Stimulated activated CD4-positive, alpha-beta T cell treated with anti-CD3 and anti-CD28 coated beads, TNF-alpha, amount 100 ng/mL, for 48 hours (primary cell): Measurements from ENCODE around the gene NINJ2.
"Not testable (repeated sequence)": the region's sequence is repeated elsewhere in the genome, so short reads cannot be mapped to it uniquely, and the experiment has no call there.

Experiments
- DNase-seq, 3 donors: peaks; one replicate each; pipeline ENCODE4 v3.0.0-alpha.2; 2020; ENCODE audit warnings: low read depth in 3 of 3

The NINJ2 gene

DNA sequence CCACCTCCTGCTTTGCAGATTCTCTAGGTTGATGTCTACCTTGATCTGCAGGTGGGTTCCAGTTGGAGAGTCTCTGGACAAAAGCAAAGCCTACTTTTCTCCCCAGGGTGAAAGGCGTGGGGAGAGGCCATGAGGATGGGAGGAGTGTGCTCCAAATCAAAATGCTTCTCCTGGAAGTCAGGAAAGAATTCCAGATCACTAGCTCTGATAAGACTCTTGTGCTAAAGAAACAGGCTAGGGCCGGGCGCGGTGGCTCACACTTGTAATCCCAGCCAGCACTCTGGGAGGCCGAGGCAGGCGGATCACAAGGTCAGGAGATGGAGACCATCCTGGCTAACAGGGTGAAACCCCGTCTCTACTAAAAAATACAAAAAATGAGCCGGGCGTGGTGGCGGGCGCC, 21.9 kb downstream of the NINJ2 start:
- DNase-seq, result not testable (repeated sequence)

DNA sequence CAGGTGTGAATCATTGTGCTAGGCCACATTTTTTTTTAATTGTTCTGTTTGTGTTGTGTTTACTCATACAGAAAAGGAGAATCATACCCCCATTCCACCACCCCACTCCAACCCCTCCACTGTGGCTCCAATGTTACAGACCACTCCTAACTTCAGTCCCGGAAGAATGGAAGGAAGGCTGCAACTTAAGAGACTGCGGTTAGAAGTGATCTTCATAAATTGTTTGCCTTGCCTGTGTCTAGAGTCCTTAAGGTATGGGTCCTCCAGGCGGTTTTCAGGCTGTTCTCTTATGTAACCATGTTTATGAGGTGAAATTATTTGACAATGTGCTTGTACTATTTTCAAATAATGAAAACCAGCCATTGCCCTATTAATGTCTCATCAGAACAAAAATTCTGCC, 22.5 kb downstream of the NINJ2 start:
- no peak for DNase-seq

DNA sequence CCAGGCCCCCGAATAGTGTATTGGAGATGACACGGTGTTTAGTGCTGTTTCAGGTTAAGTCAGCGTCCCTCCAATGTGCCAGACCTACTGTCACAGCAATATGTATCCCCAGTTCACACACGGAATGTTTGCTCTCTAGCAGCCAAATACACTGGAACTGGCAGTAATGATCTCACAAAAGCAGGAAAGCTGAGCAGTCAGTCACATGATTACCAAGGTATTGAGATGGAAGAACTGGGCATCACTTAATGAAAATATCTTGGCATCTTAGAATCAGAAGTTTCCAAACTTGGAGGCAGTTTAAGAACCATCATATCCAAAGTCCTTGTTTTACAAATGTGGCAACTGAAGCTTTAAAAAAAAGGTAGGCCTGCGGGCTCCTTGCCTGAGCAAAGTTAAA, 23.3 kb downstream of the NINJ2 start:
- no peak for DNase-seq

DNA sequence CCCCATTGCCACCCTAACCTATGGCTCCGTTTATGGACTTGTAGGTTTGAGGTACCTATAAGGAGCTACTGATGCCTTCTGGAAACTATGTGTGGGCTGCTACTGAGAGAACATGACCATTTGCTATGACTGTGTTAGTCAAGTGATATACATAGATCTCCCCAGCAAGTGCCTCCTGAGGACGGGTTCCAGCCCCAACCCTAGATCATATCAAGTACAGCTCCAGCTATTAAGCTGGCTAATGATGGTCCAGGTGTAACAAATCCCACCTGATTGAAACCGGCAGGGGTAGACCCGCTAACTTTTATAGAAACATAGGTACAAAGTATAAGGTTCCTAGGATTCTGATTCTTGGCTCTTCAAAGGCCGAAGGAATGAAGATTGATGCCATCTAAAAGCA, 23.7 kb downstream of the NINJ2 start:
- DNase-seq, result no peak

DNA sequence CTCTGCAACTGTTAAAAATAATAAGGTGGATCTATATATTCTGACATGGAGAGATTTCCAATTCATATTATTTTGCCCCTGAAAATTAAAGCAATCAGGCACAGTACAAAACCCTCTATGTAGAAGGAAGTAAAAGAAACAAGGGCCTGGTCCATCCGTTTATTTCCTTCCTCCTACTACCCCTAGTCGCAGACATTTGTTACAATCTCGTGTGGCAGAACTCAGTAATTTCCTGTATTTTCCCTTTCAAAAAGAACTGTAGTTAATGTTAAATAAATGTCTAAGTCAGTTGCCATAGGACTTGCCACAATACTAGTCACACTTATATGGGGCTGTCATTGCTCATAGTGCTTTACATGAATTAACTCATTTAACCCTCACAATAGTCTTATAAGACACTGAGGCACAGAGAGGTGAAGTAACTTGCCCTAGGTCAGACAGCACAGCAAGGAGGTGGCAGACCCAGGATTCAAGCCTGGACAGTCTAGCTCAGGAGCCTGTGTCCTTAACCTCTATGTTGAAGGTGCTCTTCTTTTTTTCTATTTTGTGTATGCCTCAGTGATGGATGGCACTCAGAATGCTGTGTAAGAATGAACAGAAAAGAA, 24.2 kb downstream of the NINJ2 start:
- no peak for DNase-seq

DNA sequence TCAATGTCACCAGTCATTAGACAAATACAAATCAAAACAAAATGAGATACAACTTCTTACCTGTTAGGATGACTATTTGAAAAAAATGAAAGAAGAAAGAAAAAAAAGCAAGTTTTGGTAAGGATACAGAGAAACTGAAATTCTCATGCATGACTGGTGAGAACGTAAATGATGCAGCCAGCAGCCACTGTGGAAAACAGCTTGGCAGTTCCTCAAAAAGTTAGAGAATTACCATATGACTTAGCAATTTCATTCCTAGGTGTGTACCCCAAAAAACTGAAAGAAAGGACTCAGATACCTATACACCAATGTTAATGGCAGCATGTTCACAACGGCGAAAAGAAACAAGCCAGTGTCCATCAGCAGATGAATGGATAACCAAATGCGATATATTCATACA, 26.6 kb downstream of the NINJ2 start:
- no peak for DNase-seq

DNA sequence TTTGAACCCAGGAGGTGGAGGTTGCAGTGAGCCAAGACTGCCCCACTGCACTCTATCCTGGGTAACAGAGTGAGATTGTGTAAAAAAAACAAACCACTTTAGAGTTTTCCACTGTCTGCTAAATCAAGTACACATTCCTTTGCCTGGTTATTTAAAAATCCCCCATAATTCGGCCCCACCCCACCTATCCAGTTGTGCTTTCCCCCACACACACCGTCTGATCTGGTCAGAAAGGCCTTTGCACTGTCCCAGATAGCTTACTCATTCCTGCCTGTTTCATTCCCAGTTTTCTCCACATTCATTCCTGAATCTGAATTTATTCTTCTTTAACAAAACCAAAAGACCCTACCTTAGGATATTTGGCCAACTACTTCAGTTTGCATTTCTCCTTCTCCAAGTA, 29.5 kb downstream of the NINJ2 start:
- no peak for DNase-seq

DNA sequence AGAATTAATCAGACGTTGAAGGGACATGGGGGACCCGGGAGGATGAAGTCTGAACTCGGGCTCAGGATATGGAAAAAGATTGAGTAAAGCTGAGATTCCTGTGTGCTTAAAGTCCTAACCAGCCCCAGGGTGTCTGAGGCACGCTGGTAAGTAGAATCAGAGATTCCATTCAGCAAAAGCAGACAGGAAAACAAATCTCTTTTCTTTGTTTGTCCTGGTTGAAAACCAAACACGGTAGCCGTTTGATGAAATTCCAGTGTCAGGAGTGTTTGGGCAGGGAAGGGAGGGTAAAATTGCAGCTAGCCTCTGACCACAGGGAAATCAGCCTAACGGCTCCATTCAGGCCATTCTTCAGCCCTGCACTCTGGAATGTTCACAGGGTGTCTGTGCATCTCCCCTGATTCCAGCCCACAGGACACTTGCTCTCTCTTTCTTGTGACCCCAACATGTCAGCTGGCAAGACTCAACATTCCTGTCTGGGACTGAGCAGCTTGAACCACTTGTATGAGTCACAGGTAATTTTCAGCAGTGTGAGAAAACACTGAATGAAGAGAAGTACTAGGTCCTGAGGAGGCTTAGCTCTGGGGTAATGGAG, 31.0 kb downstream of the NINJ2 start:
- no peak for DNase-seq

DNA sequence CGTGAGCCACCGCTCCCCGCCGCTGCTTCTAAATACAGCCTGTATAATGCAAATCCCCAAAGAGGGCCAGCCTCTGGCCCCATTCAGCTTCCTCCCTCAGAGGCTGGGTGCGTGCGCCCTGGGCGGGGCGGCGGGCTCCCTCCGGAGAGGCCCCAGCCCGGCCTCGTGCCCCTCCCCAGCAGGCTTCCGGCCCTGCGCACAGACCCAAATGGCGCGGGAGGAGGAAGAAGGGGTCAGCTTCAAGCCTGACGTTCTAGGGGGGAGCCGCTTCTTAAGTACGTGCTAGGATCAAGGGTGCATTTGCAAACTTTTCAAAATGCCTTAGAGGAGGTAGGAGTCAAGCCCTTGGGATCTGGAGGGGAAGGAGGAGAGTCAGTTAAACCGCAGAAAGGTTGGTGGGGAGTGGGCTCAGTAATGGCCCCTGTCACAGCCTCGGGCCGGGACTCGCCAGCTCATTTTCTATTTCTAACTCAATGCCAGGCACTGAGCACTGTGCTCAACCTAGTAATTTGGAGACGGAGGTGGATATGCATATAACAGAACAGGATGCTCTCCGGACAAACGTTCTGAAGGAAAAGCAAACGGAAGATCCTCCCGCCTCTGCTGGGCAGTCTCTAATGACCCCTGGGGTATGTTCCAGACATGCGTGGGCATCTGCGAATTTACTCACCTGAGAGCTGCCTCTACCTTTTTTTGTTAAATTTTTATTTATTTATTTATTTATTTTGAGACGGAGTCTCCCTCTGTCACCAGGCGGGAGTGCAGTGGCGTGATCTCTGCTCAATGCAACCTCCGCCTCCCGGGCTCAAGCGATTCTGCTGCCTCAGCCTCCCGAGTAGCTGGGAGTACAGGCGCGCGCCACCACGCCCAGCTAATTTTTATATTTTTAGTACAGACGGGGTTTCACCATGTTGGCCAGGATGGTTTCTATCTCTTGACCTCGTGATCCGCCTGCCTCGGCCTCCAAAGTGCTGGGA, 32.3 kb downstream of the NINJ2 start:
- peak; percentile 37 to 60 (median 51) for DNase-seq

DNA sequence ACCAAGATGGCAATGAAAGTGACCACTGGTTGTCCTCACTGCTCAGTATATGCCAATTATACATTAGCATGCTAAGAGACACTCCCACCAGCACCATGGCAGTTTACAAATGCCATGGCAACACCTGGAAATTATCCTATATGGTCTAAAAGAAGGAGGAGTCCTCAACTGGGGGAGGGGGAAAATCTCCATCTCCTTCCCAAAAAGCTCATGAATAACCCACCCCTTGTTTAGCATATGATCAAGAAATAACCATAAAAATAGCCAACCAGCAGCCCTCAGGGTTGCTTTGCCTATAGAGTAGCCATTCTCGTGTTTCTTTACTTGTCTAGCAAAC, 34.5 kb downstream of the NINJ2 start:
- DNase-seq, result not testable (repeated sequence)

DNA sequence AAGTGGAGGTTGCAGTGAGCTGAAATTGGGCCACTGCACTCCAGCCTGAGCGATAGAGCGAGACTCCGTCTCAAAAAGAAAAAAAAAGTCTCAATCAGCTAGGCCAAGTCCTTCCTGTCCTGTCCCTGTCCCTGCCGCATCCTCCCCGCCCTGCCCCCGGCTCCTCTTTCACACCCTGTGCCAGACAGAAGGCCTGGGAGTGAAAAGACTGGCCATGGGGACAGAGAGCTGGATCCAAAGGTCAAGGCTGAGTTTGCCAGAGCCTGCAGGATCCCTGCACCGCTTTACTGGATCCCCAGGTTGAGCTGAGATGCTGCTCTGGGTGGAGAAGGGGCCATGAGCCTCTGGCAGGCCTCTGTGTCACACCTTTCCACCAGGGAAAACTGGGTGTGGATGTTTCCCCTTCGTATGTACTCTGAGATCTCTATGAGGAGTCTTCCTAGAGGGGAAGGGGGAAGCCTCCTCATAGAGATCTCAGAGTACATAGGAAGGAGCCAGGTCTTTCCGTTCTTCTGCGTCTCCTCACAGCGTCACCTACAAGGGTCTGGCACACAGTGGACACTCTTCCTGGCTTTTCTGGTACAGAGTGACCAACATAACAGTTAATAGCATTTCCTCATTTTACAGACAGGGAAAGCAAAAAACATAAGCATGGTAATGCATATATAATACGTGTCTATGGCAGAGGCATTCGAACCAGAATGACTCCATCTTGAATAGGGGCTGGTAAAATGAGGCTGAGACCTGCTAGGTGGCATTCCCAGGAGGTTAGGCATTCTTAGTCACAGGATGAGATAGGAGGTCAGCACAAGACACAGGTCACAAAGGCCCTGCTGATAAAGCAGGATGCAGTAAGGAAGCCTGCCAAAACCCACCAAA, 35.1 kb downstream of the NINJ2 start:
- DNase-seq, result no peak

DNA sequence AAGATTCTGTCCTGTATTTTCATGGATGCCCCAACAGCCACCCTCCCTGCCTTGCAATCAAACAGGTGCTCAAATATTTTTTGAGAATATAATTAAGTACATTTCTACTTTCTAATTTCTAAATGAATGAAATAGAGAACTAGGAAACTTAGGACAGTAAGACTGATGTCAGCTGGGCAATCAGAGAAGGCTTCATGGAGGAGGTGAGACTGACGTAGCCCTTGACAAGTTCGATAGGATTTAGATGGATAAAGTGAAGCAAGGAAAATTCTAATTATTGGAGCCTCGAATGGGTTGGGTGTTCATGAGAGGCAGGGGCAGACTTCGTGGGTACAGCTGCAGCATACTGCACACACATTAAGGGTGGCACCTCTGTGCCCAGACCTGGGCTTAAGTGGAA, 36.0 kb downstream of the NINJ2 start:
- no peak for DNase-seq

DNA sequence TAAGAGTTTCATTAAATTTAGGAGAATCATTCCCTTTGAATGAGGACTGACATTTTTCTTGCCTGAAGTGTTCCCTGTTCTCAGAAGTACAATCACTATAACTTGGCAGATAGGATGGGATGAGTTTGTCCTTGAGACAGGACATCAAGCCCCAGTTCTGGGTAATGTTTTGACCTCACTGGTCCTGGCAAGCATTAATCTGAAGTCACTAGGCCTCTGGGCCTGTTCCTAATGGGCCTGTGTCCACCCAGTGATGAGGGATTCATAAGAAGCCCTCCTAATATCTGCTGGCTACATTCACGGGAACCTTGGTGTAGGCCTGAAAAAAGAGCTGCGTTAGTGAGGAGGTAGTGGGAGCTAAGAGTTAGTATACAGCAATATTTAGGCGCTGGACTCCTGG, 37.2 kb downstream of the NINJ2 start:
- DNase-seq, result no peak

DNA sequence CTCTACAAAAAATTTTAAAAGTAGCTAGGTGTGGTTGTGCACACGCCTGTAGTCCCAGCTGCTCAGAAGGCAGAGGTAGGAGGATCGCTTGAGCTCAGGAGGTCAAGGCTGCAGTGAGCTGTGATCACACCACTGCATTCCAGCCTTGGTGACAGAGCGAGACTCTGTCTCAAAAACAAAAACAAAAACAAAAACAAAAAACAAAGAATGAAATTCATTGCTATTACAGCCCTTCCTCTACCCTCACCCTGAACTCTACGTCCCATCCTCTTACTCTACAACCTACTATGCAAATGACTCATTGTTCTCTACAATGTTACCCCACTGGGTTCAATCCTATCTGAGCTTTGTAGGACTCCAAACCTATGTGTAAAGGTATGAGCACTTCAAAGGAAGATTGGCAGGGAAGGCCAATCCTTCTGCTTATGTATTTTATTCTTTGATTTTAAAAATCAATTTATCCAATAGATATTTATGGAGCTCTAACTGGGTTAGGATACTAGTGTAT, 39.3 kb downstream of the NINJ2 start:
- DNase-seq, result no peak

DNA sequence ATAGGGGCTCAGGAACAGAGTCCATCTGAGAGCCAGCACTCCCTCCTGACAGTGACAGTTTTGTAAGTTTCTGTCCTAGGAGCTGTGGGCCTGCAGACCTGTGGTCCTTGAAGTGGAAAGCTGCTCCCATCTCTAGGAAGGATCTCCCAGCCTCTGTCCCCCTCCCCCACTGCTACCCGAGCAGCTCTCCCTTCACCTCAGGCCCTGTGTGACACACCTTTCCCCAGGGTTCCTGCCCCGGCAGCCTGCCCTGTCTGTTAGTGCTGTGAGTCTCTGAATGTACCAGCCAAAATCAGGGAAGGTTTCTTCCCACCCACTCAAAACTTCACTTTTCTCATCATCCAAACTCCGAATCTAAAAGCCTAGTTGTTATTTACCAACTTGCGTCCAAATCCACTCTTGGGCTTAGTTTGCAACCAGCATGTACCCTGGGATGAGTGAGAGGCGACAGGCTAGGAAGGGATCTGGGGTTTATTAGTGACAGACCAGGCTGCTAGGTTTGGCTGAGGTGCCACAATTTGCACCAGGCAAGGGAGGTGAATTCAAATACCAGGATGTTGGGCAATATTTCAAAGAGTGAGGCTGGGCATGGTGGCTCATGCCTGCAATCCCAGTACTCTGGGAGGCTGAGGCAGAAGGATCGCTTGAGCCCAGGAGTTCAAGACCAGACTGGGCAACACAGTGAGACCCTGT, 39.9 kb downstream of the NINJ2 start:
- no peak for DNase-seq

DNA sequence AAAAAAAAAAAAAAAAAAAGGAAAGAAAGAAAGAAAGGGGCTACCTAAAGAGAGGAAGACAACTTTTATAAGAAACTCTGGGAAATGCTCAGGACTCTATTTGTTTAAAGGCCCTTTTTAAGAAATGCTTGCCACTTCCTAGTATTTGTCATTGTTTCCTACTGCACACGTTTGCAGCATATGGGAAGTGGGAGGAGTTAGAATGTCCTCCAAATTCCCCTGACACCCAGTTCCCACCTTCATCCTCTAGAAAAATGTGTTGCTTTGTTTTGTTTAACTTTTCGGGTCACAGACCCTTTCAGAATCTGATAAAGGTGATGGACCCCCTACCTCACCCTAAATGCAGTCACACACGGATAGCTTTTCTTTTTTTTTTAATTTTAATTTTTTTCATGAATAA, 40.8 kb downstream of the NINJ2 start:
- DNase-seq, result no peak

DNA sequence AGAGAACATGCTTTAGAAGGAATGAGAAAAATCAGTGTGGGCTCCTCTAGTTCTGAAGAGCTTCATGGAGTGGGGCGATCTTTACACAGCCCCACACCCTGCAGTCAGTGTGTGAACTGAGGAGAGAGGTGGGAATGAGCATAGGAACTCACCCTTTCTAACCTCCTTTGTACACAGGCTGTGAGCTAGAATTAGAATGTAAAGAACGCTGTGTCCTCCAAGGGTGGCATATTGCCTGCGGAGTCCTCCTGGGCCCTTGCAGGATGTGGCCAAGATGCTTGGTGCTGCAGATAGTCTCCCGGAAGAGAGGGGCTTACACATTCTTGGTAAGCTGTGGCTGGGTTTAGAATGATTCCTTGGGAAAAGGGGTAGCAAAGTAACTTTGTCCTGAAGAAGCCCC, 43.9 kb downstream of the NINJ2 start:
- DNase-seq, result no peak

DNA sequence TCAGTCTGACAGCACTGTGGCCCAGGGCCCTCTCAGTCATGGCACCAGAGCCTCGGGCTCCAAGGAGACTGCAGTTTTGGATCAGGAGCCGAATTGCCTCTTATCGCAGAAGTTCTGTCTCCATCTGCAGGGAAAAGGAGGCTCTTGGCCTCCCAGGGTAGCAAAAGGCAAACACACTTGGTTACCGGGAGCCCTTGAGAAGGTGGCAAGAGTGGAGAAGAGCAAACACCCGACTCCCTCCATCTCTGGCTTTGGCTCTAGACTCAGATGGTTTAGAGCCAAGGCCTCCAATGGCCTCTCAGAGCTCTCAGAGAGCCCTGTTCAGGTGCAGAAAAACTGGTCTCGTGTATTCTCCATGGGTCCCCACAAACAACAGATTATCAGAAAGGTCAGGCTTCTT, 44.6 kb downstream of the NINJ2 start:
- no peak for DNase-seq

DNA sequence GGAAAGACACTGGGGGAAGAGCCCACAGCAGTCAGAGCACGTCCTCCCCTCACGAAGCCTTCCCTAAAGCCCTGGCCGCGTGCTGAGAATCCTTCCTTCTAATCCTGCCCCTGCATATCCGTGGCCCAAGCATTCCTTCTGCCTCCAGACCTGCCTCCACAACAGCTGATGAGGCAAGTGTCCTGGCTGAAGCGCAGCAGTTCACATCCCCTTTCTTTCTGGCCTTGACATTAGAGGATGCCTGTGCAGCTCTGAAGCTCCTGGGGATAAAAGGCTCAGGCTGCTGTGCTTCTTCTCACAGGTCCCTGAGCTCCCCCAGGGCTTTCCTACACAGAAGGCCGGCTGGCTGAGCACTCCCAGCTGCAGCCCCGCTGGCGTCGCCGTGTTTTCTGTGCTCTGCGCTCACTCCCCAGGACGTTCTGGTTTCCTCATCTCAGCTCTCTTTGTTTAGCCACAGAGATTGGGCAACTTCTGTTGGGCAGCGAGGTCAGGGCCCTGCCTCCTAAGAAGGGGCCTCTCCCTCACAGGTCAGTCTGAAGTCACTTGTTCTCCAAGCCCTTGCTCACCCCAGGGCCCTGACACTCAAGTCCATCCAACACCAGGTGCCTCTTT, 45.8 kb downstream of the NINJ2 start:
- DNase-seq, result no peak

DNA sequence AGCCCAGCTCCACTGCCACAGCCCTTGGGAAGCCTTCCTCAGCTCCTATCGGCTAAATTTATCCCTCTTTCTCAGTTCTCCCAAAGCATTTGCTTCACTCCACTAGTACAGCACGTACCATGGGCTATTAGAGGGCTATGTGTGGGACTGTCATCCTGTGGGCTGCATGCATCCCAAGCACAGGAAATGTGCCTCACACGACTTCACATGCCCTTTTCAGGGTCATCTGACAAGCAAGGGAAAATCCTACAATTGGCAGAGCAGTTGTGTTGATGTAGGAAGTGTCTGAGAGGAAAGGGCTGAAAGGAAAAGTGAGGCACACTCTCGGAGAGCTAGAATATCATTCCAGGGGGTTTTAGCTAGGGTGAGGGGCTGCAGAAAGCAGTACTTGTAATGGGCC, 47.6 kb downstream of the NINJ2 start:
- DNase-seq, result no peak
